HG03520 (cell line): Measurements from ENCODE around the gene TBPL2.
"Not testable (repeated sequence)": the region's sequence is repeated elsewhere in the genome, so short reads cannot be mapped to it uniquely, and the experiment has no call there.

ENCODE experiments used
- ATAC-seq: cut with Tn5 transposase; IDR thresholded peaks from one replicate; pipeline ENCODE4 v1.9.1; 2021; ENCODE audit warnings: mild to moderate bottlenecking, moderate library complexity; ENCODE audit not compliant: unreplicated experiment

The TBPL2 gene

GRCh38 chr14:55441286-55441685 is 870 bp upstream of the TBPL2 start:
- ATAC-seq: no peak

- no peak for ATAC-seq
These were observed 2.2 kb downstream of the TBPL2 start for GRCh38 chr14:55438066-55438683.

- no peak for ATAC-seq
These were observed 3.5 kb downstream of the TBPL2 start for GRCh38 chr14:55436931-55437330.

GRCh38 chr14:55436519-55436918 is 3.9 kb downstream of the TBPL2 start:
- ATAC-seq: no peak

GRCh38 chr14:55434805-55435174 is 5.6 kb downstream of the TBPL2 start:
- no peak for ATAC-seq

- ATAC-seq: no peak
These were observed 6.3 kb downstream of the TBPL2 start for GRCh38 chr14:55433880-55434804.

- no peak for ATAC-seq
These were observed 7.8 kb downstream of the TBPL2 start for GRCh38 chr14:55432628-55433027.

- ATAC-seq: peak; percentile 71
These were observed 10.3 kb downstream of the TBPL2 start for GRCh38 chr14:55430024-55430690.

- ATAC-seq: no peak
These were observed 13.0 kb downstream of the TBPL2 start for GRCh38 chr14:55427439-55427838.

- ATAC-seq: no peak
These were observed 13.5 kb downstream of the TBPL2 start for GRCh38 chr14:55426891-55427290.

GRCh38 chr14:55425091-55425490 is 15.3 kb downstream of the TBPL2 start:
- no peak for ATAC-seq

- ATAC-seq: no peak
These were observed 16.4 kb downstream of the TBPL2 start for GRCh38 chr14:55423969-55424368.

GRCh38 chr14:55422338-55422737 is 18.1 kb downstream of the TBPL2 start:
- ATAC-seq: not testable (repeated sequence)

GRCh38 chr14:55419663-55420062 is 20.8 kb downstream of the TBPL2 start:
- no peak for ATAC-seq

- ATAC-seq: no peak
These were observed 22.0 kb downstream of the TBPL2 start for GRCh38 chr14:55418411-55418810.

GRCh38 chr14:55417955-55418354 is 22.5 kb downstream of the TBPL2 start:
- ATAC-seq: no peak

- ATAC-seq: no peak
These were observed 23.6 kb downstream of the TBPL2 start for GRCh38 chr14:55416866-55417265.

GRCh38 chr14:55414551-55414950 is 25.9 kb downstream of the TBPL2 start:
- no peak for ATAC-seq

GRCh38 chr14:55412676-55413075 is 27.7 kb downstream of the TBPL2 start:
- ATAC-seq: no peak

GRCh38 chr14:55411426-55412389 is 28.7 kb downstream of the TBPL2 start, which contains the start of gene ATG14:
Gene ATG14 (minus strand): TSS chr14:55411830. CDS start chr14:55411822, 8 bp downstream.
- peak; percentile 93 for ATAC-seq
